Measurements from ENCODE around the gene KRT3.

- TF ChIP-seq CTCF (IDR thresholded peaks at IDR 0.05) (no peak), POLR2AphosphoS5 (IDR thresholded peaks at IDR 0.05; ENCODE audit: low read depth, low read length) (no peak)
Observed at GRCh38 chr12:52828156-52828555, 32.2 kb upstream of the KRT3 start.

Data from Panc1 (cell line).